ENCODE results near the gene ZSCAN20.
"Not testable (repeated sequence)": the region's sequence is repeated elsewhere in the genome, so short reads cannot be mapped to it uniquely, and the experiment has no call there.

Gene ZSCAN20

DNA sequence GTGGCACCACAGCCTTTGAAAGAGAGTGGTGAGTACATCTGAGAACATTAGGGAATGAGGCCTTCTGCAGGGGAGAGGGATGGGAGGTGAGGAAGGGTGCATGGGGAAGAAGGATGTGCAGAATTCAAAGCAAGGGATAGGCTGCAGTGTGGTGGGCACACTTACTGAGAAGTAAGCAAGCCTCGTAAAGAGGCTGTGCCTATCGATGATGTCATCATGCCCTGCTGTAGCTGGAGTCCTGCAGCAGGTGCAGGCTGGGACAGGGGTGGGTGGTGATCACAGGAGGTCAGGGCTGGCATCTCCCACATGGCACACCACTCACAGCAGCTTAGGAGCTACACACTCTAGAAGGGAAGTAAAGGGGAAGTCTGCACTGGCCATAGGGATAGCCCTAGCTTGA is 16.2 kb downstream of the ZSCAN20 start:
- no peak for DNase-seq (ENCODE audit: low read depth)

DNA sequence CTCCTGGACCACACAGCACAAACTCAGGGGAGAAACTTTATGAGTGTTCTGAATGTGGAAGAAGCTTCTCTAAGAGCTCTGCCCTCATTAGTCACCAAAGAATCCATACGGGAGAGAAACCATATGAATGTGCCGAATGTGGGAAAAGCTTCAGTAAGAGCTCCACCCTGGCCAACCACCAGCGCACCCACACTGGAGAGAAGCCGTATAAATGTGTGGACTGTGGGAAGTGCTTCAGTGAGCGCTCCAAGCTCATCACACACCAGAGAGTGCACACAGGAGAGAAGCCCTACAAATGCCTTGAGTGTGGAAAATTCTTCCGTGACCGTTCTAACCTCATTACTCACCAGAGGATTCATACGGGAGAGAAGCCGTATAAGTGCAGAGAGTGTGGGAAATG is 22.5 kb downstream of the ZSCAN20 start:
- DNase-seq (ENCODE audit: low read depth): no peak

- no peak for DNase-seq (ENCODE audit: low read depth)
Measured at GRCh38 chr1:33497410-33497809, 25.0 kb downstream of the ZSCAN20 start.

- DNase-seq (ENCODE audit: low read depth): no peak
Measured at GRCh38 chr1:33500547-33500946, 28.1 kb downstream of the ZSCAN20 start.

- no peak for DNase-seq (ENCODE audit: low read depth)
Measured at GRCh38 chr1:33501309-33501708, 28.9 kb downstream of the ZSCAN20 start.

DNA sequence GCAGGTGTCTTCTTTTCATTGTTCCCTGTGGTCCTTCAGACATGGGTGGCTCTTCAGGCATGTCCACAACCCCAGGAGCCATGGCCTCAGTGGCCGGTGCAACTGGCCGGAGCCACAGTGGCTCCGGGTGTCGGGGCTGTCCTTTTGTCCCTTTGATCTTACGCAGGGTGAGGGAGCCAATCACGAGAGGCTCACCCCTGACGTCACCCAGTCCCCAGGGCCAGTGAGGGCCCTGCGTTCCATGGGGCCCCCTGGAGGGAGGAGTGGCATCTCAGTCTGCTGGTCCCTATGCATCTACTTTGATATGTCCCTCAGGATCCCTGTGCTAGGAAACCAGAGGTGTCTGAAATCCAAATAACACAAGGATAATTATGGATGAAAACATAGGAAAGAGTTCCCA is 29.3 kb downstream of the ZSCAN20 start:
- DNase-seq (ENCODE audit: low read depth): no peak

DNA sequence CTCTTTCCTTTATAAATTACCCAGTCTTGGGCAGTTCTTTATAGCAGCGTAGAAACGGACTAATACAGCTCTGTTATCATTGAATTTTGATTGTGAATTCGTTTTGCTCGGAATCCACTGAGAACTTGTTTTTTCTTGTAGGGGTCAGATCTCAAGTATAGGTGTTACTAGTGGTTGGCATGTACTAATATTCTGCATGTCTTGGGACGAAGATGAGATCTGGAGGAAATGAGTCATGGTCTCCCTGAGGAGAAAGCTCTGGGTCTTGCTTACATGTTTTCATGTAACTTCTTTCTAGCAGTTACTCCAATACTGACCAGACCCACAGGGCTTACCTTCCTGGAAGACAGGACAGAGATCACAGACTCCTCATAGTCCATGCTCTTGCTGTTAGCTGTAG is 30.3 kb downstream of the ZSCAN20 start:
- DNase-seq (ENCODE audit: low read depth): no peak

- no peak for DNase-seq (ENCODE audit: low read depth)
Measured at GRCh38 chr1:33503506-33503905, 31.1 kb downstream of the ZSCAN20 start.

DNA sequence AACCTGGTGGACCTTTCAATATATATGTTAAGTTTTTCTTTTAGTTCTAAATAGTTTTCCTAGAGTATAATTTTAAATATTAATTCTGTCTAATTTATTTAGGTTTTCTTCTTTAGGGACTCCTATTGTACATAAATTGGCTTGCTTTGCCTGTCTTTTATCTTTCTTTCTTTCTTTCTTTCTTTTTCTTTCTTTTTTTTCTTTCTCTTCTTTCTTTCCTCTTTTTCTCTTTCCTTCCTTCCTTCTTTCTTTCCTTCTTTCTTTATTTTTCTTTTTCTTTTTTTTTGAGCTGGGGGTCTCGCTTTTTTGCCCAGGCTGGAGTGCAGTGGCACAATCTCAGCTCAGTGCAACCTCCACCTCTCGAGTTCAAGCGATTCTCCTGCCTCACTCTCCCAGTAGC is 35.2 kb downstream of the ZSCAN20 start:
- no peak for DNase-seq (ENCODE audit: low read depth)

GRCh38 chr1:33508151-33508550 is 35.7 kb downstream of the ZSCAN20 start:
- DNase-seq (ENCODE audit: low read depth): no peak

DNA sequence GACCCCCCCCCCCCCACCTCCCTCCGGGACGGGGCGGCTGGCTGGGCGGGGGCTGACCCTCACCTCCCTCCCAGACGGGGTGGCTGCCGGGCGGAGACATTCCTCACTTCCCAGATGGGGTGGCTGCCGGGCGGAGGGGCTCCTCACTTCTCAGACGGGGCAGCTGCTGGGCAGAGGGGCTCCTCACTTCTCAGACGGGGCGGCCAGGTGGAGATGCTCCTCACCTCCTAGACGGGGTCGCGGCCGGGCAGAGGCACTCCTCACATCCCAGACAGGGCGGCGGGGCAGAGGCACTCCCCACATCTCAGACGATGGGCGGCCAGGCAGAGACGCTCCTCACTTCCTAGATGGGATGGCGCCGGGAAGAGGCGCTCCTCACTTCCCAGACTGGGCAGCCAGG is 36.8 kb downstream of the ZSCAN20 start:
- not testable (repeated sequence) for DNase-seq (ENCODE audit: low read depth)

DNA sequence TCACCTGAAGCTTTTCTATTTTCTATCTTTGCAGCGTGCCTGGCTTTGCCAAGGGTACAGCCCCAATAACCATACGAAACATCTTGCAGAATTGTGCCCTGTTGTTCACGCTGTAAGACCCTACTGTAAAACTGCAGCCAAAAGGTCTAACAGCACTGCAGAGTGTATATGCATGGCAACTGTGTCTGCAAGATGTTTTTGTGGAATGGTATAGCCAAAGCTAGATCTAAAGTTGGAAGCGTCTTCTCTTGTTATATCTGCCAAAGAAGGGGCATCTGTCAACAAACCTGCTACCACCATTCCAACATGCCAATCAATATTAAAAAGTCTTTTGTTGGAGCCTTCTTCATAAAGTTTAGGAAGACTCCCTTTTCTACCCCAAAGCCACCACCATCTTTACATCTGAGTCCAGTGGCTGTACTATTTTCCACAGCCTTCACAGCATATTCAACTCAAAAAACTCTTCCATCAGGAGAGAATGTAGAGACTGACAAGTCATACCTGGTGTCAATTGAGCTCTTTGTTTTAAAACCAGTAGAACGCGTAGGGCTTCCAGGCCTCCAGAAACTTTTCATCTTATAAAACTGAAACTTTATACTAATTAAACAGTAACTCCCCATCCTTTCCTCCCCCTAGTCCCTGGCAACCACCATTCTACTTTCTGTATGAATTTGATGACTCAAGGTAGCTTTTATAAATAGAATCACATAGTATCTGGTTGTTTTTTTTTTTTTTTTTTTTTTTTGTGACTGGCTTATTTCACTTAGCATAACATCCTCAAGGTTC is 40.0 kb downstream of the ZSCAN20 start:
- no peak for DNase-seq (ENCODE audit: low read depth)

- DNase-seq (ENCODE audit: low read depth): no peak
Measured at GRCh38 chr1:33515112-33515511, 42.7 kb downstream of the ZSCAN20 start.

DNA sequence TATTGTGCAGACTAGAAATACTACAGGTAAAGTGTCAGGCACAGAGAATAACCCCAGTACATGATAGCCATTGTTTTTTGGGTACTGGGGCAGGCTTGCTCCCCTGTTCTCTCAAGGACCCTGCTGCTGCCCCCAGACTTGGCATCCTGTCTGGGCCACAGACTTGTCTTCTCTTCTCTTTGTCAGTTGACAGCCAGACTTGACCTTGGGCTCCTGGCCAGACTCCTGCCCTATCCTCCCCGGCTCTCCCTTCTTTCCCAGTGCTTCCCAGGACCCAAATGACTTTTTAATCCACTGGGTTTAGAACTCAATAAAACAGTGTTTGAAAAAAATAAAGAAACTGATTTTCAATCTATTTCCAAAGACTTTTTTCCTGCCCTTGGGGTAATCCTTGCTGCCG is 43.2 kb downstream of the ZSCAN20 start:
- DNase-seq (ENCODE audit: low read depth): no peak

GRCh38 chr1:33516428-33516827 is 44.0 kb downstream of the ZSCAN20 start:
- DNase-seq (ENCODE audit: low read depth): no peak

GRCh38 chr1:33516891-33517567 is 44.6 kb downstream of the ZSCAN20 start:
- DNase-seq (ENCODE audit: low read depth): no peak

DNA sequence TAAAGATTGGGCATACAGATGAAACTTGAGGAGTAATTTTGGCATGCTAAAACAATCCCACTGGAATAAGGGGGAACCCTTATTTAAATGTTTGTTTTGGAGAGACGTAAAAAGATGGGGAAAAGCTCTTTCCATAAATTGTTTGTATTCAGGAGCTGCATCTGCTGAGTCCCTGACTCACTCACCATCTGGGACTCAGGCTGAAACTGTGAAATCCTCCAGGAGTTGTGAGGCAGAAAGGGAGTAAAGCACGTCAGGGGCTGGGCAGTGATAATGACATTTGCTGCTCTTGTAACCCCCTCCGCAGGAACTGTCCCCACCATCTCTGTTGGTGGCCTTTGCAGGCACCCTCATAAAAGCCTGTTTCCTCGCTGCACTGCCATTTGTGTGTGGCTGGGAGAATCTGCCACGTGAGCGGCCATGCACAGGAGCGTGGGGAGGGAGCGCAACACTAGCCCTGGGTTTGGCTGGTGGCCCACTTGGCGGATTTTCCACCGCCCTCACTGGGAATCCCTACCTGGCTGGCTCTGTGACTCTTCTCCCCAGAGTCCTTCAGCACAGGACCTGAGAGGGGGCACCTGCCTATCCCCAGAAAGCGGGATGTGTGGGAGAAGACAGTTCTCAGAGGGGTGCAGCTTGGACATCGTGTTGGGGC is 45.3 kb downstream of the ZSCAN20 start:
- DNase-seq (ENCODE audit: low read depth): peak; percentile 10

- no peak for DNase-seq (ENCODE audit: low read depth)
Measured at GRCh38 chr1:33519240-33519884, 46.9 kb downstream of the ZSCAN20 start.

GRCh38 chr1:33524586-33524985 is 52.1 kb downstream of the ZSCAN20 start:
- no peak for DNase-seq (ENCODE audit: low read depth)

- DNase-seq (ENCODE audit: low read depth): no peak
Measured at GRCh38 chr1:33527934-33528333, 55.5 kb downstream of the ZSCAN20 start.

DNA sequence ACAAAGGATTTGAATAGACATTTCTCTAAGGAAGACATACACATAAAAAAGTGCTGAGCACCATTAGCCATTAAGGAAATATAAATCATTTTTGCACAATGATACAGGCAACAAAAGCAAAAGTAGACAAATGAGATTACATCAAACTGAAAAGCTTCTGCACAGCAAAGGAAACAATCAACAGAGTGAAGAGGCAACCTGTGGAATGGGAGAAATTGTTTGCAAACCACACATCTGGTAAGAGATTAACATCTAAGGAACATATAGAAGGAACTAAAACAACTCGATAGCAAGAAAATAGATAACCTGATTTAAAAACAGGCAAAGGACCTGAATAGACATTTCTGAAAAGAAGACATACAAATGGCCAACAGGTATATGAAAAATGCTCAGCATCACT is 57.5 kb downstream of the ZSCAN20 start:
- DNase-seq (ENCODE audit: low read depth): no peak

DNA sequence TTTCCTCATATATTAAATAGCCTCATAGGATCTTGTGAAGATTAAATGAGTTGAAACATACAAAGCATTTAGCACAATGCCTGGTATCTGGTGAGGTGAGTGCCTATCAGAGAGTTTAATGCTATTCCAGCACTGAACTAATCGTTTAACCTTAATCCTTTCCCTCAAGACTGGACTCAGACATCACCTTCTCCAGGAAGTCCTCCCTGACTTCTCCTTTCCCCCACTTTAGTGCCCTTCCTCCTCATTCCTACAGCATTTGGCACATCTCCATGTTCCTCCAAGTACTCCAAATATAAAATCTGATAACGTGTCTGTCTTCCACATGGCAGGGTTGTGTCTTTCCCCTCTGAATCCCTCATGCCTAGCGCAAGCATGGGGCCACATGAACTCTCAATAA is 59.8 kb downstream of the ZSCAN20 start:
- DNase-seq (ENCODE audit: low read depth): no peak

DNA sequence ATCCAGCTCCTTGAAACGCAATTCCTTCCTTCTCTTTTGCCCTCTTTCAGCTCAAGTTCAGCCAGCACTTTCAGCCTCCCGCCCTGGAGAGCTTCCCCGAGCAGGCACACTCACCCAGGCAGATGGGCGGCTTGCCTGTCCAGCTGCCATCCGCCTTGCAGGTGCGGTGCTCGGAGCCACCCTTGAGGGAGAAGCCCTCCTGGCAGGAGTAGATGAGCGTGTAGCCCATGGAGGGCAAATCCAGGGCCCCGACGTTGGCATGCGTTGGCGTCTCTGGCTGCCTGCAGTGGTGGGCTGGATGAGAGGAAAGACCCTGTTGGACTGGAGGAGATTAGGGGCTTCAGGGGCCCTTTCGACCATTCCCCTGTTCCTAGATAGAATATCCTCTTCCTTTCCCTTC is 60.5 kb downstream of the ZSCAN20 start:
- no peak for DNase-seq (ENCODE audit: low read depth)
